HG03135 (cell line): ENCODE data around the gene NSMCE1.
"Not testable (repeated sequence)": the region's sequence is repeated elsewhere in the genome, so short reads cannot be mapped to it uniquely, and the experiment has no call there.

Experiments
- ATAC-seq: cut with Tn5 transposase; IDR thresholded peaks from one replicate; pipeline ENCODE4 v1.9.1; 2021; ENCODE audit warnings: mild to moderate bottlenecking, moderate library complexity; ENCODE audit not compliant: unreplicated experiment

Gene NSMCE1

DNA sequence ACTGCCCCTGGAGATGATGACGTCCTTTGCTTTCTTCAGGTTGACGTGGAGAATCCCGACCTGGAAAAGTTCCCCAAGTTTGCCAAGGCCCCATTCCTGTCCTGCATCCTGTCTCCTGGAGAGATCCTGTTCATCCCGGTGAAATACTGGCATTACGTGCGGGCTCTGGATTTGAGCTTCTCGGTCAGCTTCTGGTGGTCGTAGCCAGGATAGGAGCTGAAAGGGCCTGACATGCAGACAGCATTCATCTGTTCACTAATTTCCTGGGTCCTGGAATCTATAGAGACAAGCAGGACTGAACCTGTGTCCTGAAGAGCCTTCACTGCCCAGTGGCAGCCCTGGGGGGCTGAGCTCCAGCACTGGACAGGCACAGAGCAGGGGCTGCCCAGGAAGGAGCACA is 48.0 kb downstream of the NSMCE1 start:
- no peak for ATAC-seq

DNA sequence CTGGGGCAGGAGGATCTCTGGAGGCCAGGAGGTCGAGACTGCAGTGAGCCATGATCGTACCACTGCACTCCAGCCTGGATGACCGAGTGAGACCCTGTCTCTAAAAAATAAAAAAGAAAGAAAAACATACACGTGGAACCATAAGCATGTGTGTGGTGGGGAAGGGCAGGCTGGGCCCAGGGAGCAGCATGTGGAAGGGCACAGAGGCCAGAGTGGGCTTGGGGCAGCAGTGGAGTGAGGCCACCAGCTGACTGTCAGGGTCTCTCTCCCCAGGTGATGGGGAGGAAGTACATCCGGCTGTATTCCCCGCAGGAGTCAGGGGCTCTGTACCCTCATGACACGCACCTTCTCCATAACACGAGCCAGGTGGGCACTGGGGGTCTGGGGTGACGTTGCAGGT is 48.5 kb downstream of the NSMCE1 start:
- no peak for ATAC-seq

GRCh38 chr16:27219161-27219560 is 49.4 kb downstream of the NSMCE1 start:
- ATAC-seq, result no peak

GRCh38 chr16:27218756-27219155 is 49.8 kb downstream of the NSMCE1 start:
- ATAC-seq, result no peak

- ATAC-seq, result no peak
These were observed 51.3 kb downstream of the NSMCE1 start for GRCh38 chr16:27217256-27217655.

GRCh38 chr16:27216297-27216885 is 52.2 kb downstream of the NSMCE1 start:
- no peak for ATAC-seq

DNA sequence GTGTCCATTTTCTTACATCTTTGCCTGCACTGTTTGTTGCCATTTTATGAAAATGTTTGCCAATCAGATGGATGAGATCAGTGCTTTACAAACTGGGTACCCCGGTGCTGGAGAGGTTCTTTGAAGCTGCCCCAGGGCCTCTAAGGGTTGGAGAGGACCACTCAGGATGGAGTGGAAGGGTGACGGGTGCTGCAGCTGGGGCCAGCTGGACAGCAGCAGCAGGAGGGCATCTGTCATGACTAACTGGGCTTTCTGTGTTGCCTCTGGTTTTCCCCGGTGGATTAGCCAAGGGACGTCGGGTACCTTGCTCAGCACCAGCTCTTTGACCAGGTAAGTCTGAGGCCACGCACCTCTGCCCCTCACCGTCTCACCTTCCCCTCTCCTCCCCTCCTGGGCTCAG is 52.9 kb downstream of the NSMCE1 start:
- no peak for ATAC-seq

DNA sequence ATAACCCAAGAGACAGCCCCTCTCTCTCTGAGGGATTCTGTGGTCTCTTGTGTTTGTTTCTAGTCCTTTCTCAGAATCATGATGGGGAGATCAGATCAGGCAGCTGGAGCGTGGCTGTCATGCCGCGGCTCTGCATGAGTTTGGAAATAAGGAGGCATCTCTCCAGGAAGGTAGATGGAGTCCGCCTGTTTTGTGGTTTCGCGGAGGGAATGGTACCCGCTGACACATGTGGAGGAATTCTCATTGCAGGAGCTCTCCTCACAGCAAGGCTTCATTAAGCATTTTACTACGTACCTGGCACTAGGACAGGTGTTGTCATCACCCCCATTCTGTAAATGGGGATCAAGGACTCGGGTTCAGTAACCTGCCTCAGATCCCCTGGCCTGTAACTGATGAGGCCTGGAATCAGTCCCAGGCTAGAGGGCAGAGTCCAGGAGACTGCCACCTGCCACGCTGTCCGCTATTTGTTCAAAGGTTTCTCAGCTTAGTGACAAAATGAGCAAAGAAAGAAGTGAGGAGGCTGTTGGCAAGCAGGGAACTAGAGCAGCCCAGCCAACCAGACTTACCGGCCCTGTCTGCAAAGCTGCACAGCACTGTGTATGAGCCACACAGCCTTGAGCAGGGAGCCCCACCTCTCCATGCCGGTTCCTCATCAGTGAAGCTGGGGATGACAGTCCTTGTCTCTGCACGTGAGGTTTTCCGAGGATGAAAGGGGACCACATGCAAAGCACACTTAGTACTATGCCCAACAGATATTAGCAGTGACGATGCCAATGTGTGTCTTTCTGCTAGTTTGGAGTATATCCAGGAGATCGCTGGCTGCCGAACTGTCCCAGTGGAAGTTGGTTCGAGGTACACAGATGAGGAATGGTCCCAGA is 54.2 kb downstream of the NSMCE1 start:
- no peak for ATAC-seq

DNA sequence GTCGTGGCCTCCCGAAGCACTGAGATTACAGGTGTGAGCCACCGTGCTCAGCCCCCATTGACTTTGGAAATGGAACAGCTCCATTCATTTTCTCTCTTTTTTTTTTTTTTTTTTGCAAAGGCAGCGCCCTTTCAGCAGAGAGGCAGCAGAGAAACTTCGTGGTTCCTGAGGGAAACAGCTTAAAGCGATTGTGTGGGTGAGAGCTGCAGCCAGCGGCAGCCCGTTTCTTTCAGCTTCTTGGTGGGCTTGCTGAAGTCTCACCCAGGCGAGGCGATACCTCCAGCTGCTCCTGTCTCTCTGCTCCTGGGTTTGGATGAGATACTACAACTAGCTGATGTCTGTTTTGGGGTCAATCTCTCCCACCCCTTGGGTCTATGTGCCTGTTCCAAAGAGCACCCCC is 57.5 kb downstream of the NSMCE1 start:
- no peak for ATAC-seq

DNA sequence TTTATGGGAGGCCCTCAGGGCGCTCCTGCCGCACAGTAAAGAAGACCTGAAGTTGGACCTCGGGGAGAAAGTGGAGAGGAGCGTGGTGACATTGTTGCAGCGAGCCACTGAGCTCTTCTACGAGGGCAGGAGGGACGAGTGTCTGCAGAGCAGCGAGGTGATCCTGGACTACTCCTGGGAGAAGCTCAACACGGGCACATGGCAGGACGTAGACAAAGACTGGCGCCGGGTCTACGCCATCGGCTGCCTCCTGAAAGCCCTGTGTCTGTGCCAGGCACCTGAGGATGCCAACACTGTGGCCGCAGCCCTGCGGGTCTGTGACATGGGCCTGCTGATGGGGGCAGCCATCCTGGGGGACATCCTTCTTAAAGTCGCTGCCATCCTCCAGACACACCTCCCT is 58.4 kb downstream of the NSMCE1 start:
- no peak for ATAC-seq

- no peak for ATAC-seq
These were observed 59.0 kb downstream of the NSMCE1 start for GRCh38 chr16:27209591-27209990.

- no peak for ATAC-seq
These were observed 59.8 kb downstream of the NSMCE1 start for GRCh38 chr16:27208796-27209195.

DNA sequence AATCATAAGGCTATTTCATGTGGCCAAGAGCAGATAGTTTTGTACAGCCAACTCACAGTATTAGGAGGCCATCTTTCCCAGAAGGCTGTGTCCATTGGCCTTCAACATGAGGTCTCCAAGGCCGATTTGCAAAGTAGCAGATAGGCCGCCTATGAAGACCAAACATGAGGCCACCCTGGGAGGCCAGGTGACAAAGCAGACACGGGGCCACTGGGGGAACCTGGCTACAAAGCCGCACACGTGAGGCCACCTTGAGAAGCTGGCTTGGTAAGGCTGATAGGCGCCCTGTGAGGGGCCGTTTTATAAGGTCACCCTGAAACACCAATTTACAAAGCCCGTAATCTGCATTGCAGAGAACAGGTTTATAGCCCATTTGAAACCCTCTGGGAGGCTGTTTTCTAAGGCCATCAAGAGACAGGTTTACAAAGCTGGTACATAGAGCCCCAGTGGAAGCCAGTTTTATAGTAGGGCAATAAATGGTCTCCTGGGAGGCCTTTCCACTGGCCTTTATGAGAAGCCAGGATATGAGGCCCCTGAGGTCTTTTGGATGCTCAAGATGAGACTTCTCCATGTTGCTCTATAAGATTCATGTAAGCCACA is 60.4 kb downstream of the NSMCE1 start:
- ATAC-seq, result no peak

- not testable (repeated sequence) for ATAC-seq
These were observed 61.5 kb downstream of the NSMCE1 start for GRCh38 chr16:27207121-27207520.

GRCh38 chr16:27205423-27206065 is 63.0 kb downstream of the NSMCE1 start:
- ATAC-seq, result no peak

DNA sequence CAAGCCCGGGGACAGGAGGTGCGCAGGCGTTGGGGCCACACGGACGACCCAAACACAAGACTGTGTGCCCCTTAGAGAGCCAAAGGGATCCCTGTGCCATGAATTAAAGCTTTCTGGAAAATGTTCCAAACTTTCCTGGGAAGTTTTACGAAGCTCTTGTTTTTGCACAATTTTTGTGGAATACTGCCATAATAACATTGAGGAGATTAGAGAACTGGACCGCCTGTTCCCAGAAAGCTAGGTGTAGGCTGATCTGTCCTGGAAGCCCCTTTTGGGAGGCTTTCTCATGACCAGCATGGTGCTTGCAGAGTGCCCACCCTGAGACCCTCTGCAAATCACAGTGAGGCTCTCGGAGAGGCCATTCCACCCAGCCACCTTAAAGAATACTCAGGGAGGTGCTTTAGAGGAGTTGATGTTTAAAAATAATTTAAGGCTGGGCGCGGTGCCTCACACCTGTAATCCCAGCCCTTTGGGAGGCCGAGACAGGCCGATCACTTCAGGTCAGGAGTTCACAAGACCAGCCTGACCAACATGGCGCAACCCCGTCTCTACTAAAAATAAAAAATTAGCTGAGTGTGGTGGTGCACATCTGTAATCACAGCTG is 64.2 kb downstream of the NSMCE1 start:
- no peak for ATAC-seq

- peak; percentile 85 for ATAC-seq
These were observed 64.9 kb downstream of the NSMCE1 start, which contains the start of gene KDM8 for GRCh38 chr16:27203507-27204311. TSS of gene KDM8 (plus strand) at chr16:27203526. CDS start at chr16:27210124, 6,598 bp downstream.

DNA sequence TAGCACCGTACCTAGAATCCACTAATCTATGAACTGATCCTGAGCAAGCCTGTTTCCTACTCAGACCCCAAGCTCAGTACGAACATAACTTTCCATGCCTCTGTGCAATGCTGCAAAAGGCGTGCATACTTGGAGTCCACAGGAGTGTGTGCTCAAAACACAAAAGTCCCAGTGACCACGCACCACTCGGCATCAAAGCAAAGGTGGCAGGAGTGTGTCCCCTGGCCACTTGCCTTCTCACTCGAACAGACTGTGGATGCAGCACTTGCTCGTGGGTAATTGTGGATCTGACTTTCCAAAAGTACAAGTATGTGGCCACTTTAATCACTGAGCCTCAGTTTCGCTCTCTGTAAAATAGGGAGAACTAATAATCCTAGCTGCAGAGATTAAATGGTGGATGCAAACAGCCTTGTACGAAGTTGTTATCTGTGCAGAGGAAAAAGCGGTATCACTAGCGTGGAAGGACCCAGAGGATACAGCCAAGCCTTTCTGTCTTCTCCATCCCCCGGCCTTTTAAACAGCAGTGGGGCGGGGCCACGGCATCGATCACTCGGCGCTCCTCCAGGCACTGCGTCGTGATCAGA is 65.6 kb downstream of the NSMCE1 start:
- peak; percentile 65 for ATAC-seq

DNA sequence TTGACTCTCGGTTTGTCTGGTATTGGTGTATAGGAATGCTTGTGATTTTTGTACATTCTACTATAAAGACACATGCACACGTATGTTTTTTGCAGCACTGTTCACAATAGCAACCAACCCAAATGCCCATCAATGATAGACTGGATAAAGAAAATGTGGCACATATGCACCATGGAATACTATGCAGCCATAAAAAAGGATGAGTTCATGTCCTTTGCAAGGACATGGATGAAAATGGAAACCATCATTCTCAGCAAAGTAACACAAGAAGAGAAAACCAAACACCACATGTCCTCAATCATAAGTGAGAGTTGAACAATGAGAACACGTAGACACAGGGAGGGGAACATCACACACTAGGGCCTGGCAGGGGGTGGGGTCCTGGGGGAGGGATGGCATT is 67.7 kb downstream of the NSMCE1 start:
- ATAC-seq, result not testable (repeated sequence)

DNA sequence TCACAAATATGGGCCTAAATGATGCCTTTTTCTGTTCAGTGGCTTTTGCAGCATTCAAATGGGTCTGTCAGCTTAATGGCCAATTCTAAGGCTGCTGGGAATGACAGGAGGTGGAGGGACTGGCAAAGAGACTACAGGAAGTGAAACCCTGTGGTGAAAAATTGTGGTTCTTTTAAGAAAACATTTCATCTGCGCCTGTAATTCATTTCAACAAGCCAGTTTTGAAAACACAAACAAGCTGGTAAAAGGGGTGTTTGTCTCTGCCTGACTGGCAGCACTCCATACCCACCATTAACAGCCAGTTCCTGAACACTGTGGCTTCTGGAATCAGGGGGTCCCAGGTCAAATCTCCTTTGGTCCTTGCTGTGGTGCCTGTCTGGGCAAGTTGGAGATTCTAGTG is 68.8 kb downstream of the NSMCE1 start:
- no peak for ATAC-seq
